Gastroesophageal sphincter (tissue), 3 donors: ENCODE results near the gene BAHCC1.
A peak's percentile ranks its signal among the peaks of the same experiment; 100 is the strongest.

ENCODE experiments used
- CTCF ChIP-seq, 4 experiments: fragments of 200-600 bp in 2 of 4; fragments of 450-650 bp in 2 of 4; sonication (generic) in 1 of 4; IDR thresholded peaks; one replicate each; pipeline ENCODE4 v1.5.1; 2017 to 2019; ENCODE audit warnings: antibody characterized with exemption in 4 of 4, mild to moderate bottlenecking in 2 of 4, moderate library complexity in 2 of 4
- POLR2AphosphoS5 ChIP-seq: sonication (generic); formaldehyde crosslinking; IDR thresholded peaks from one replicate; pipeline ENCODE4 v1.6.1; 2017; ENCODE audit warnings: antibody characterized with exemption

GRCh38 chr17:81420769-81421462 is 25.7 kb downstream of the BAHCC1 start:
- TF ChIP-seq CTCF (IDR thresholded peaks at IDR 0.05) (no peak), POLR2AphosphoS5 (peak; percentile 78)
